DND-41 (cell line): Measurements from ENCODE around the gene BCL2A1.

Source experiments
- ATAC-seq: fragments of 200-7000 bp; cut with Tn5 transposase; 3 replicates; pipeline ENCODE4 v1.9.1; 2021; ENCODE audit warnings: low read depth; ENCODE audit not compliant: insufficient read depth
- DNase-seq: peaks from one replicate; pipeline ENCODE4 v3.0.0-alpha.2; 2020
- H2AFZ ChIP-seq: 2 replicates; pipeline ENCODE4 v1.6.0; 2012; ENCODE audit warnings: low read depth, low read length
- H3K27ac ChIP-seq: 2 replicates; pipeline ENCODE4 v1.5.1; 2012; ENCODE audit warnings: low read length, inconsistent platforms
- H3K27me3 ChIP-seq: fragments of 200-600 bp; sonication (generic); 2 replicates; pipeline ENCODE4 v1.6.0; 2012; ENCODE audit warnings: low read length, mild to moderate bottlenecking, inconsistent platforms; ENCODE audit not compliant: insufficient read depth, poor library complexity
- H3K36me3 ChIP-seq: 2 replicates; pipeline ENCODE4 v1.5.1; 2012; ENCODE audit warnings: low read length, inconsistent platforms; ENCODE audit not compliant: insufficient read depth
- H3K4me1 ChIP-seq: 2 replicates; pipeline ENCODE4 v1.5.1; 2012; ENCODE audit warnings: mild to moderate bottlenecking, low read length; ENCODE audit not compliant: insufficient read depth
- H3K4me2 ChIP-seq: 2 replicates; pipeline ENCODE4 v1.6.0; 2012; ENCODE audit warnings: mild to moderate bottlenecking, moderate library complexity, low read length, inconsistent platforms; ENCODE audit not compliant: insufficient read depth
- H3K4me3 ChIP-seq, 2 experiments: fragments of 200-600 bp in 1 of 2; shearing (Covaris generic) in 1 of 2; 2 replicates each; pipeline ENCODE4 v1.5.1; 2012 to 2016; ENCODE audit warnings: inconsistent platforms in 2 of 2, low read length in 2 of 2, mild to moderate bottlenecking in 2 of 2, low read depth in 1 of 2, moderate library complexity in 1 of 2
- H3K79me2 ChIP-seq: 2 replicates; pipeline ENCODE4 v1.6.0; 2012; ENCODE audit warnings: low read length, inconsistent platforms; ENCODE audit not compliant: insufficient read depth
- H3K9ac ChIP-seq: 2 replicates; pipeline ENCODE4 v1.6.0; 2012; ENCODE audit warnings: low read depth, mild to moderate bottlenecking, inconsistent platforms, low read length, moderate library complexity
- H3K9me3 ChIP-seq: 2 replicates; pipeline ENCODE4 v1.5.1; 2012; ENCODE audit warnings: low read length, moderate library complexity, mild to moderate bottlenecking, inconsistent platforms; ENCODE audit not compliant: insufficient read depth, severe bottlenecking
- H4K20me1 ChIP-seq: 2 replicates; pipeline ENCODE4 v1.6.0; 2012; ENCODE audit warnings: low read length; ENCODE audit not compliant: insufficient read depth
- EZH2 ChIP-seq: IDR thresholded peaks from 3 replicates; pipeline ENCODE4 v1.6.1; 2012; ENCODE audit warnings: borderline replicate concordance, low read depth, mild to moderate bottlenecking, moderate library complexity, low read length, inconsistent platforms; ENCODE audit not compliant: severe bottlenecking
- TF ChIP-seq, protein P1 (sequence below): IDR thresholded peaks from 2 replicates; pipeline ENCODE4 v1.5.1; 2012; ENCODE audit warnings: borderline replicate concordance, low read length, moderate library complexity, mild to moderate bottlenecking; ENCODE audit not compliant: poor library complexity, severe bottlenecking; ENCODE audit errors: extremely low read depth

BCL2A1 gene

GRCh38 chr15:79991826-79992225 lies 20.8 kb upstream of the BCL2A1 start:
- ATAC-seq (no peak), DNase-seq (no peak)
- no peak overlapping the region for H3K9ac ChIP-seq
- no peaks in the 10 kb centered on the region for H3K36me3 ChIP-seq
- H3K4me3 ChIP-seq, result no peak overlapping the region
- H3K27me3 ChIP-seq, result no peaks in the 10 kb centered on the region
- H2AFZ ChIP-seq, result no peak overlapping the region
- no peak overlapping the region for H3K27ac ChIP-seq
- H3K4me1 ChIP-seq, result 0 out of 2 replicates have a peak, but pooled peaks cover 3% of the 10 kb centered on the region
- TF ChIP-seq EZH2, result no peak
- TF ChIP-seq, protein P1, sequence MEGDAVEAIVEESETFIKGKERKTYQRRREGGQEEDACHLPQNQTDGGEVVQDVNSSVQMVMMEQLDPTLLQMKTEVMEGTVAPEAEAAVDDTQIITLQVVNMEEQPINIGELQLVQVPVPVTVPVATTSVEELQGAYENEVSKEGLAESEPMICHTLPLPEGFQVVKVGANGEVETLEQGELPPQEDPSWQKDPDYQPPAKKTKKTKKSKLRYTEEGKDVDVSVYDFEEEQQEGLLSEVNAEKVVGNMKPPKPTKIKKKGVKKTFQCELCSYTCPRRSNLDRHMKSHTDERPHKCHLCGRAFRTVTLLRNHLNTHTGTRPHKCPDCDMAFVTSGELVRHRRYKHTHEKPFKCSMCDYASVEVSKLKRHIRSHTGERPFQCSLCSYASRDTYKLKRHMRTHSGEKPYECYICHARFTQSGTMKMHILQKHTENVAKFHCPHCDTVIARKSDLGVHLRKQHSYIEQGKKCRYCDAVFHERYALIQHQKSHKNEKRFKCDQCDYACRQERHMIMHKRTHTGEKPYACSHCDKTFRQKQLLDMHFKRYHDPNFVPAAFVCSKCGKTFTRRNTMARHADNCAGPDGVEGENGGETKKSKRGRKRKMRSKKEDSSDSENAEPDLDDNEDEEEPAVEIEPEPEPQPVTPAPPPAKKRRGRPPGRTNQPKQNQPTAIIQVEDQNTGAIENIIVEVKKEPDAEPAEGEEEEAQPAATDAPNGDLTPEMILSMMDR, result no peak
- no peaks in the 10 kb centered on the region for H3K9me3 ChIP-seq
- H3K4me2 ChIP-seq, result no peak overlapping the region
- no peaks in the 10 kb centered on the region for H3K79me2 ChIP-seq
- H4K20me1 ChIP-seq, result no peaks in the 10 kb centered on the region

GRCh38 chr15:79990997-79991334 lies 20.0 kb upstream of the BCL2A1 start:
- 0 out of 2 replicates have a peak, but pooled peaks cover 3% of the 10 kb centered on the region for H3K4me1 ChIP-seq
- TF ChIP-seq, protein P1, result no peak
- H4K20me1 ChIP-seq, result no peaks in the 10 kb centered on the region
- DNase-seq (no peak), ATAC-seq (no peak)
- H3K9ac ChIP-seq, result no peak overlapping the region
- H3K4me2 ChIP-seq, result no peak overlapping the region
- H3K27me3 ChIP-seq, result no peaks in the 10 kb centered on the region
- no peaks in the 10 kb centered on the region for H3K36me3 ChIP-seq
- H3K9me3 ChIP-seq, result no peaks in the 10 kb centered on the region
- no peak overlapping the region for H3K4me3 ChIP-seq
- no peak overlapping the region for H3K27ac ChIP-seq
- no peak overlapping the region for H2AFZ ChIP-seq
- H3K79me2 ChIP-seq, result no peaks in the 10 kb centered on the region

- H3K27ac ChIP-seq, result no peak overlapping the region
- TF ChIP-seq, protein P1, result no peak
- TF ChIP-seq EZH2, result no peak
- H4K20me1 ChIP-seq, result no peaks in the 10 kb centered on the region
- ATAC-seq (no peak), DNase-seq (no peak)
- no peaks in the 10 kb centered on the region for H3K27me3 ChIP-seq
- no peaks in the 10 kb centered on the region for H3K36me3 ChIP-seq
- H3K4me2 ChIP-seq, result no peak overlapping the region
- no peaks in the 10 kb centered on the region for H3K9me3 ChIP-seq
- H3K79me2 ChIP-seq, result no peaks in the 10 kb centered on the region
- H3K4me1 ChIP-seq, result 0 out of 2 replicates have a peak, but pooled peaks cover 3% of the 10 kb centered on the region
- no peak overlapping the region for H3K4me3 ChIP-seq
- no peak overlapping the region for H3K9ac ChIP-seq
- H2AFZ ChIP-seq, result no peak overlapping the region
These were observed 19.4 kb upstream of the BCL2A1 start for GRCh38 chr15:79990280-79990996.
